ENCODE results near the gene CCL21.
"Not testable (repeated sequence)": the region's sequence is repeated elsewhere in the genome, so short reads cannot be mapped to it uniquely, and the experiment has no call there.

DNA sequence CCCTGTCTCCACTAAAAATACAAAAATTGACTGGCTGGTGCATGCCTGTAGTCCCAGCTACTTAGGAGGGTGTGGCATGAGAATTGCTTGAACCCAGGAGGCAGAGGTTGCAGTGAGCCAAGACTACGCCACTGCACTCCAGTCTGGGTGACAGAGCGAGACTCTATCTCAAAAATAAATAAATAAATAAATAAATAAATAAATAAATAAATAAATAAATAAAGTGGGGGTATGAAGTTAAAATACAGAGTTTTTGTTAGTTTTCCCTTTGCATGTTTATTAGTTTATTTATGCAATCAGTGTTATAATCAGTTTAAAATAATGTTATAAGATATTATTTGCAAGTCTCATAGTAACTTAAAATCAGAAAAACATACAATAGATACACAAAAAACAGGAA, 40.4 kb upstream of the CCL21 start:
- TF ChIP-seq, protein P1, sequence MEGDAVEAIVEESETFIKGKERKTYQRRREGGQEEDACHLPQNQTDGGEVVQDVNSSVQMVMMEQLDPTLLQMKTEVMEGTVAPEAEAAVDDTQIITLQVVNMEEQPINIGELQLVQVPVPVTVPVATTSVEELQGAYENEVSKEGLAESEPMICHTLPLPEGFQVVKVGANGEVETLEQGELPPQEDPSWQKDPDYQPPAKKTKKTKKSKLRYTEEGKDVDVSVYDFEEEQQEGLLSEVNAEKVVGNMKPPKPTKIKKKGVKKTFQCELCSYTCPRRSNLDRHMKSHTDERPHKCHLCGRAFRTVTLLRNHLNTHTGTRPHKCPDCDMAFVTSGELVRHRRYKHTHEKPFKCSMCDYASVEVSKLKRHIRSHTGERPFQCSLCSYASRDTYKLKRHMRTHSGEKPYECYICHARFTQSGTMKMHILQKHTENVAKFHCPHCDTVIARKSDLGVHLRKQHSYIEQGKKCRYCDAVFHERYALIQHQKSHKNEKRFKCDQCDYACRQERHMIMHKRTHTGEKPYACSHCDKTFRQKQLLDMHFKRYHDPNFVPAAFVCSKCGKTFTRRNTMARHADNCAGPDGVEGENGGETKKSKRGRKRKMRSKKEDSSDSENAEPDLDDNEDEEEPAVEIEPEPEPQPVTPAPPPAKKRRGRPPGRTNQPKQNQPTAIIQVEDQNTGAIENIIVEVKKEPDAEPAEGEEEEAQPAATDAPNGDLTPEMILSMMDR (IDR thresholded peaks at IDR 0.05), result not testable (repeated sequence)
- not testable (repeated sequence) for TF ChIP-seq POLR2A, POLR2AphosphoS5 (IDR thresholded peaks at IDR 0.05)
